Measurements from ENCODE around the gene PPARA.

The PPARA gene

GRCh38 chr22:46114518-46115387 lies 35.6 kb upstream of the PPARA start:
- no peak for DNase-seq

GRCh38 chr22:46115388-46115678 lies 35.0 kb upstream of the PPARA start:
- DNase-seq = no peak

GRCh38 chr22:46115755-46116490 lies 34.4 kb upstream of the PPARA start:
- DNase-seq = no peak

- DNase-seq = peak; percentile 70
These were observed 33.8 kb upstream of the PPARA start for GRCh38 chr22:46116491-46116958.

GRCh38 chr22:46117206-46118199 lies 32.8 kb upstream of the PPARA start:
- DNase-seq = no peak

GRCh38 chr22:46119093-46119728 lies 31.1 kb upstream of the PPARA start:
- no peak for DNase-seq

GRCh38 chr22:46119729-46120419 lies 30.5 kb upstream of the PPARA start:
- no peak for DNase-seq

GRCh38 chr22:46120420-46120737 lies 29.9 kb upstream of the PPARA start:
- DNase-seq = no peak

GRCh38 chr22:46121079-46121478 lies 29.2 kb upstream of the PPARA start:
- DNase-seq = no peak

- DNase-seq = no peak
These were observed 28.6 kb upstream of the PPARA start for GRCh38 chr22:46121523-46122287.

- DNase-seq = peak; percentile 50
These were observed 27.8 kb upstream of the PPARA start for GRCh38 chr22:46122511-46122971.

- no peak for DNase-seq
These were observed 27.2 kb upstream of the PPARA start for GRCh38 chr22:46122980-46123693.

- DNase-seq = no peak
These were observed 26.5 kb upstream of the PPARA start for GRCh38 chr22:46123694-46124382.

- no peak for DNase-seq
These were observed 25.8 kb upstream of the PPARA start for GRCh38 chr22:46124383-46125144.

GRCh38 chr22:46125311-46125710 lies 25.0 kb upstream of the PPARA start:
- no peak for DNase-seq

GRCh38 chr22:46125816-46126765 lies 24.2 kb upstream of the PPARA start:
- DNase-seq = no peak

GRCh38 chr22:46126853-46127385 lies 23.4 kb upstream of the PPARA start:
- no peak for DNase-seq

All from central memory CD4-positive, alpha-beta T cell (primary cell).